ENCODE measurements around the gene TPP1. TPM values are rescaled to one million over a fixed set of nuclear protein-coding genes. Genes with fewer than 3 reads are reported as not detected.

Gene TPP1
- total RNA-seq (10 to 100 TPM; 56.7 to 98.3 (median 78.2) TPM), polyA plus RNA-seq (52.6 TPM)
- long read RNA-seq, donor 1, transcript TPP1-201 (13 exons, 3,560 nt), result major isoform, 37 of 94 reads
- long read RNA-seq, donor 1, transcript TPP1-214 (12 exons, 3,578 nt), result minor isoform, 6 of 94 reads
- long read RNA-seq, donor 1, partial matches to known transcripts, result 32 of 94 reads
- long read RNA-seq, donor 1, other reads (novel, unspliced or antisense), result 15 of 94 reads
- long read RNA-seq, donor 2, transcript TPP1-201 (13 exons, 3,560 nt), result major isoform, 30 of 46 reads
- long read RNA-seq, donor 2, transcript TPP1-214 (12 exons, 3,578 nt), result minor isoform, 11 of 46 reads
- long read RNA-seq, donor 2, partial matches to known transcripts, result 3 of 46 reads
- long read RNA-seq, donor 2, other reads (novel, unspliced or antisense), result 2 of 46 reads
- long read RNA-seq, donor 3, transcript TPP1-201 (13 exons, 3,560 nt), result major isoform, 18 of 30 reads
- long read RNA-seq, donor 3, partial matches to known transcripts, result 7 of 30 reads
- long read RNA-seq, donor 3, other reads (novel, unspliced or antisense), result 1 of 30 reads
- long read RNA-seq, donor 4, transcript TPP1-214 (12 exons, 3,578 nt), result minor isoform, 13 of 87 reads
- long read RNA-seq, donor 4, transcript TPP1-201 (13 exons, 3,560 nt), result major isoform, 53 of 87 reads
- long read RNA-seq, donor 4, partial matches to known transcripts, result 13 of 87 reads
- long read RNA-seq, donor 4, other reads (novel, unspliced or antisense), result 7 of 87 reads

GRCh38 chr11:6619004-6619745 lies at the start of gene TPP1:
TSS of gene TPP1 (minus strand) at chr11:6619422. CDS start at chr11:6619400, 22 bp downstream.
- under 1% methylated on average over 16 of the region's 16 CpGs for WGBS
- peaks cover 2% of the 10 kb centered on the region for H3K4me1 ChIP-seq (ENCODE audit: control insufficient read depth, insufficient read depth, low read length)
- intact Hi-C loops (cut with DNase I), result no loop called here
- ATAC-seq (peak; percentile 96 to 97), DNase-seq (peak; percentile 92 to 96 (median 94))
- no peaks in the 10 kb centered on the region for H3K27me3 ChIP-seq (ENCODE audit: control insufficient read depth, insufficient read depth)
- H3K27ac ChIP-seq (ENCODE audit: low read length), result peak within 1 kb of the TSS; percentile 84
- H3K4me3 ChIP-seq (ENCODE audit: low read length), result peak within 1 kb of the TSS; percentile 79
- H3K9me3 ChIP-seq (ENCODE audit: control insufficient read depth, low read length), result no peaks in the 10 kb centered on the region

DNA sequence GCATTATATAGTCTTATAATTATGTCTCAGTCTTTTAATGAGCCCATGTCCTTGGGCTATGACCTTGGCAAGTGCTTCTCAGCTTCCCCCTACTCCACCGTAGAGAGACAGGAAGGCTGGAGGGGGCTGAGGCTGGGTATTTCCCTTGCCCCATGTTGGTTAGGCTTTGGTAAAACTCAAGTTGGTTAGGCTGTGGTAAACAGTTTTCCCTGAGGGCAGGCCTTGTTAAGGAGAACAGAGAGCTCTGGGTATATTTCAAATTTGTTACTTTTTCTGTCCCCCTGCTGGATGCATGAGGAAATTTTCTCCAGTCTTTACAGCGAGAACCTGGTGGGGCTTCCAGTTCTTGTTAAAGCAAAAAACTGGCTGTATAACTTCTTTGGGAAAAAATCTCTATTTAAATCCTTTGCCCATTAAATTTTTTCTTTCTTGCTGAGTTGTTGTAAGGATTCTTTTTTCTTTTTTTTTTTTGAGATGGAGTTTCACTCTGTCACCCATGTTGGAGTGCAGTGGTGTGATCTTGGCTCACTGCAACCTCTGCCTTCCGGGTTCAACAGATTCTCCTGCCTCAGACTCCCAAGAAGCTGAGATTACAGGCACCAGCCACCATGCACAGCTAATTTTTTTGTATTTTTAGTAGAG lies 48.6 kb upstream of the TPP1 start:
- intact Hi-C loops (cut with DNase I), result no loop called here
- Histone ChIP-seq H3K4me3 (ENCODE audit: low read length) (no peak overlapping the region), H3K27ac (ENCODE audit: low read length) (no peak overlapping the region), H3K4me1 (ENCODE audit: control insufficient read depth, insufficient read depth, low read length) (peaks cover 2% of the 10 kb centered on the region), H3K9me3 (ENCODE audit: control insufficient read depth, low read length) (no peaks in the 10 kb centered on the region), H3K27me3 (ENCODE audit: control insufficient read depth, insufficient read depth) (no peaks in the 10 kb centered on the region)
- 67% methylated on average over 3 of the region's 3 CpGs for WGBS
- DNase-seq (no peak), ATAC-seq (peak; percentile 52 to 72)

GRCh38 chr11:6666302-6667183 lies 47.3 kb upstream of the TPP1 start:
- H3K4me1 ChIP-seq (ENCODE audit: control insufficient read depth, insufficient read depth, low read length), result peaks cover 2% of the 10 kb centered on the region
- no peaks in the 10 kb centered on the region for H3K9me3 ChIP-seq (ENCODE audit: control insufficient read depth, low read length)
- intact Hi-C loops (cut with DNase I), result no loop called here
- no peaks in the 10 kb centered on the region for H3K27me3 ChIP-seq (ENCODE audit: control insufficient read depth, insufficient read depth)
- H3K4me3 ChIP-seq (ENCODE audit: low read length), result no peak overlapping the region
- DNase-seq (no peak), ATAC-seq (no peak)
- 94% methylated on average over 4 of the region's 4 CpGs for WGBS
- no peak overlapping the region for H3K27ac ChIP-seq (ENCODE audit: low read length)

GRCh38 chr11:6664551-6664950 lies 45.3 kb upstream of the TPP1 start:
- no peaks in the 10 kb centered on the region for H3K9me3 ChIP-seq (ENCODE audit: control insufficient read depth, low read length)
- 6% methylated on average over 1 of the region's 1 CpG for WGBS
- H3K27me3 ChIP-seq (ENCODE audit: control insufficient read depth, insufficient read depth), result no peaks in the 10 kb centered on the region
- intact Hi-C loops (cut with DNase I), result no loop called here
- ATAC-seq (no peak), DNase-seq (no peak)
- no peak overlapping the region for H3K27ac ChIP-seq (ENCODE audit: low read length)
- H3K4me1 ChIP-seq (ENCODE audit: control insufficient read depth, insufficient read depth, low read length), result peaks cover 2% of the 10 kb centered on the region
- H3K4me3 ChIP-seq (ENCODE audit: low read length), result no peak overlapping the region

DNA sequence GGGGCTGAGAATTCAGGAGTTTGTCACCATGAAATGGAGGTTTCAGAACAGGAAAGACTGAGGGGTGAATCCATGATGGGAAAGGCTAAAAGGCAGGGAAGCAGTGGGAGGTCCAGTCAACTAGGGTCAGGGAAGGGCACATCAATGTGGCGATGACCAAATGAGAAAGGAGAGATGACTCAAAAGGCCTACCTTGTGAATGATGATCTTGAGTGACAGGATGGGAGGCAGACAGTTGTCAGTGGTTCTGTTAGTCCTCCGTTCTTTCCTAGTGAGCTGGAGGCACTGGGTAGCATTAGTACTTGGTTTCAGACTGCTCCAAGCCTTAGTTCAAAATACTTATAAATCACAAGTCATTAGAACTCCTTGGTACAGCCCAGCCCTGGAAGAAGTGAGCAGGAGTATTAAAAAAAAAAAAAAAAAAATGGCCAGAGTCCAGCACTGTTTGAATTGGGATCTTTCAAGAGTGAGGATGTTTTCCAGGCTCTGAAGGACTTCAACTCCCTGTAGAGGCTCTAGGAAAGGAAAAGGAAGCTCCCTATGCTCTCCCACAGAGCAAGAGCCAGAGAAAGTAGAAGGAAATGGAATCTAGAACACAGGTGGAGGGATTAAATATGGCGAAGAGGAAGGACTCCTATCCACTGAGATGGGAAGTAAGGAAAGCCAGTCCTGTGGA lies 44.7 kb upstream of the TPP1 start:
- no peak for DNase-seq
- Histone ChIP-seq H3K4me1 (ENCODE audit: control insufficient read depth, insufficient read depth, low read length) (peaks cover 2% of the 10 kb centered on the region), H3K27me3 (ENCODE audit: control insufficient read depth, insufficient read depth) (no peaks in the 10 kb centered on the region), H3K9me3 (ENCODE audit: control insufficient read depth, low read length) (no peaks in the 10 kb centered on the region), H3K4me3 (ENCODE audit: low read length) (no peak overlapping the region), H3K27ac (ENCODE audit: low read length) (no peak overlapping the region)
- peak; percentile 67 to 81 for ATAC-seq
- 57% methylated on average over 3 of the region's 3 CpGs for WGBS
- intact Hi-C loops (cut with DNase I), result no loop called here

DNA sequence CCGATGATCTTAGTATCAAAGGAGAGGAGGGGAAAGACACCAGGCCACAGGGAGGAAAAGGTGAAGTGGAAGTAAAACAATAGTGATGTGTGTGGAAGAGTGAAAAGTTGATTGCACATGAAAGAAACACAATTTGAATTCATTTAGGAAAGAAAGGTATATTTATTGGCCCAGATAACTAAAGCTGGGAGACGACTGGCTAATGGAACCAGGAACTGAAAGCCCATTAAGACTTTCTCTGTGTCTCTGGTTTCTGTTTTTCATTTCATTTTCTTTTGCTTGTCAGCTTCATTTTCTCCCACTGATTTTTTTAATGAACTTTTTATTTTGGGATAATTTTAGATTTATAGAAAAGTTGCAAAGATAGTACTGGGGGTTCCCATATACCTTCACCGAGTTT lies 41.5 kb upstream of the TPP1 start:
- Histone ChIP-seq H3K9me3 (ENCODE audit: control insufficient read depth, low read length) (no peaks in the 10 kb centered on the region), H3K4me1 (ENCODE audit: control insufficient read depth, insufficient read depth, low read length) (no peaks in the 10 kb centered on the region), H3K4me3 (ENCODE audit: low read length) (no peak overlapping the region), H3K27me3 (ENCODE audit: control insufficient read depth, insufficient read depth) (no peaks in the 10 kb centered on the region), H3K27ac (ENCODE audit: low read length) (no peak overlapping the region)
- DNase-seq, result no peak
- no peak for ATAC-seq
- WGBS, result 91% methylated on average over 3 of the region's 3 CpGs
- intact Hi-C loops (cut with DNase I), result no loop called here

DNA sequence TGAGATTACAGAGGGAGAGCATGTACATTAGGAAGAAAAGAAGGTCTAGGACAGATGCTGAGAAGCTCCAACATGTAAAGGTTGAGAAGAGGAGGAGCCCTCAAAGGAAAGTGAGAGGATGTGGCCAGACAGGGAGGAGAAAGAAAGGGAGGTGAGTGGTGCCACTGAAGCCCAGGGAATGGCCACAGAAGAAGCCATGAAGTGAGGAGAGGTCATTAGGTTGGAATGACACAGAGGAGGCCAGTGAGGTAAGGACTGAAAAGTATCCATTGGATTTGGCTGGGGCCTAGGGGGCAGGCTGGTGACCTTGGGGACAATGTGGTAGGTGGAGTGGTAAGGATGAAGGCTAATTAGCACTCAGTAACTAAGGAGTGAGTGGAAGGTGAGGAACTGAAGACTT lies 39.4 kb upstream of the TPP1 start:
- no peaks in the 10 kb centered on the region for H3K9me3 ChIP-seq (ENCODE audit: control insufficient read depth, low read length)
- intact Hi-C loops (cut with DNase I), result no loop called here

GRCh38 chr11:6657346-6657745 lies 38.1 kb upstream of the TPP1 start:
- ATAC-seq (no peak), DNase-seq (no peak)
- H3K27me3 ChIP-seq (ENCODE audit: control insufficient read depth, insufficient read depth), result no peaks in the 10 kb centered on the region
- H3K9me3 ChIP-seq (ENCODE audit: control insufficient read depth, low read length), result no peaks in the 10 kb centered on the region
- H3K27ac ChIP-seq (ENCODE audit: low read length), result no peak overlapping the region
- H3K4me3 ChIP-seq (ENCODE audit: low read length), result no peak overlapping the region
- no peaks in the 10 kb centered on the region for H3K4me1 ChIP-seq (ENCODE audit: control insufficient read depth, insufficient read depth, low read length)
- intact Hi-C loops (cut with DNase I), result no loop called here
- WGBS, result 58% methylated on average over 1 of the region's 1 CpG

More for the DNA sequence above, 39.4 kb upstream of the TPP1 start:
- Histone ChIP-seq H3K27me3 (ENCODE audit: control insufficient read depth, insufficient read depth) (no peaks in the 10 kb centered on the region), H3K4me1 (ENCODE audit: control insufficient read depth, insufficient read depth, low read length) (no peaks in the 10 kb centered on the region), H3K4me3 (ENCODE audit: low read length) (no peak overlapping the region), H3K27ac (ENCODE audit: low read length) (no peak overlapping the region)
- DNase-seq (no peak), ATAC-seq (no peak)

DNA sequence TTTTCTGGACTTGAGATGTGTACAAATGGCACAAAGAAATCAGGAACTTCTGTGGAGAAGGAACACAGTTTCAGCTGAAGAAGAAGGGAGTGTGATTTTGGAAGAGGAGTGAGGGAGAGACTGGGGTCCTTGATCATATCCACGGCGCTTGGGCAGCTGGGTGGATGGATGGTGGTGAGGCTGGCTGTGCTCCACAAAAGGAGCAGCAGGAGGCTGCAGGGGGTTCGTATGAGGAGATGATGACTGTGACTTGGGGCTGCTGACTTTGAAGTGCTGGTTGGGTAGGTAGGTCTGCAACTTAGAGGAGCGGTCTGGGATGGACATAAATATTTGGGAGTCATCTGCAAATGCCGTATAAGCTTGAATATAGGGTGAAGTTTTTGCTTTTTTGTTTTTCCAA lies 37.7 kb upstream of the TPP1 start:
- ATAC-seq, result no peak

DNA sequence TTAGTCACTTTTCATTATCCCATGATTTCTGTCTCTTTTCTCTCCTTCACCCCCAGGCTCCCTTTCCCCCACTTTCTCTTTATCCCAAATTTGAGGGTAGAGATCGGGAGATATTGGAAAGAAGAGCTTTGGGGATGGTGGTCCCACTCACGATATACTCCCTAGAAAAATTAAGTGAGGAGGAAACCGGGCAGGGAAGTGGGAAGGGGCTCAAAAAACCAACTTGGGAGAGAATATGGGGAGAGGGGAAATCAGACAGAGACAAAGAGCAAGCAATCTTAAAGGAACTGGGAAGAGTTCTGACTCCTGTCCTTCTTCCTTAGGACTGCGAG lies 37.3 kb upstream of the TPP1 start:
- Histone ChIP-seq H3K9me3 (ENCODE audit: control insufficient read depth, low read length) (no peaks in the 10 kb centered on the region), H3K4me3 (ENCODE audit: low read length) (no peak overlapping the region), H3K27me3 (ENCODE audit: control insufficient read depth, insufficient read depth) (no peaks in the 10 kb centered on the region), H3K27ac (ENCODE audit: low read length) (no peak overlapping the region), H3K4me1 (ENCODE audit: control insufficient read depth, insufficient read depth, low read length) (no peaks in the 10 kb centered on the region)
- WGBS, result 58% methylated on average over 4 of the region's 4 CpGs
- ATAC-seq (no peak), DNase-seq (no peak)
- intact Hi-C loops (cut with DNase I), result no loop called here

More for the DNA sequence above, 37.7 kb upstream of the TPP1 start:
- Histone ChIP-seq H3K4me3 (ENCODE audit: low read length) (no peak overlapping the region), H3K27me3 (ENCODE audit: control insufficient read depth, insufficient read depth) (no peaks in the 10 kb centered on the region), H3K9me3 (ENCODE audit: control insufficient read depth, low read length) (no peaks in the 10 kb centered on the region), H3K4me1 (ENCODE audit: control insufficient read depth, insufficient read depth, low read length) (no peaks in the 10 kb centered on the region), H3K27ac (ENCODE audit: low read length) (no peak overlapping the region)
- WGBS, result 67% methylated on average over 5 of the region's 5 CpGs
- no peak for DNase-seq
- intact Hi-C loops (cut with DNase I), result no loop called here

Measured in right cardiac atrium (tissue), 5 donors.